Midbrain (tissue), 1 donor: ENCODE results near the gene UGT2B28.
"Not testable (repeated sequence)": the region's sequence is repeated elsewhere in the genome, so short reads cannot be mapped to it uniquely, and the experiment has no call there.

ENCODE experiments used
- DNase-seq: peaks from one replicate; lab custom pipeline; 2025; lab: John Stamatoyannopoulos, UW

The UGT2B28 gene

GRCh38 chr4:69280081-69280480, at the start of gene UGT2B28:
UGT2B28 (plus strand) TSS chr4:69280475; CDS start chr4:69280501, 26 bp downstream.
- not testable (repeated sequence) for DNase-seq

GRCh38 chr4:69239092-69239491, 41.2 kb upstream of the UGT2B28 start:
- DNase-seq = no peak

- no peak for DNase-seq
Observed at GRCh38 chr4:69239557-69240168, 40.6 kb upstream of the UGT2B28 start.

- not testable (repeated sequence) for DNase-seq
Observed at GRCh38 chr4:69240787-69241186, 39.5 kb upstream of the UGT2B28 start.

GRCh38 chr4:69241746-69242145, 38.5 kb upstream of the UGT2B28 start:
- not testable (repeated sequence) for DNase-seq

- not testable (repeated sequence) for DNase-seq
Observed at GRCh38 chr4:69242562-69243240, 37.6 kb upstream of the UGT2B28 start.

GRCh38 chr4:69250884-69251283, 29.4 kb upstream of the UGT2B28 start:
- not testable (repeated sequence) for DNase-seq

- DNase-seq = not testable (repeated sequence)
Observed at GRCh38 chr4:69253147-69253772, 27.0 kb upstream of the UGT2B28 start.

- DNase-seq = not testable (repeated sequence)
Observed at GRCh38 chr4:69268612-69269011, 11.7 kb upstream of the UGT2B28 start.

- not testable (repeated sequence) for DNase-seq
Observed at GRCh38 chr4:69296356-69296755, 16.1 kb downstream of the UGT2B28 start.

- not testable (repeated sequence) for DNase-seq
Observed at GRCh38 chr4:69308426-69309033, 28.3 kb downstream of the UGT2B28 start.

- DNase-seq = not testable (repeated sequence)
Observed at GRCh38 chr4:69309549-69310076, 29.3 kb downstream of the UGT2B28 start.

GRCh38 chr4:69310262-69310661, 30.0 kb downstream of the UGT2B28 start:
- DNase-seq = not testable (repeated sequence)

- peak; percentile 33 for DNase-seq
Observed at GRCh38 chr4:69317669-69318298, 37.5 kb downstream of the UGT2B28 start.

GRCh38 chr4:69321153-69321729, 41.0 kb downstream of the UGT2B28 start:
- no peak for DNase-seq

GRCh38 chr4:69322055-69322454, 41.8 kb downstream of the UGT2B28 start:
- no peak for DNase-seq

GRCh38 chr4:69323284-69323683, 43.0 kb downstream of the UGT2B28 start:
- no peak for DNase-seq

- DNase-seq = no peak
Observed at GRCh38 chr4:69330345-69331047, 50.2 kb downstream of the UGT2B28 start.

- not testable (repeated sequence) for DNase-seq
Observed at GRCh38 chr4:69331304-69331703, 51.0 kb downstream of the UGT2B28 start.

- not testable (repeated sequence) for DNase-seq
Observed at GRCh38 chr4:69335485-69335884, 55.2 kb downstream of the UGT2B28 start.

GRCh38 chr4:69343114-69343513, 62.8 kb downstream of the UGT2B28 start:
- not testable (repeated sequence) for DNase-seq
